Upper lobe of left lung (tissue), 4 donors: Measurements from ENCODE around the gene LRIT3.

Experiments used
- CTCF ChIP-seq, 6 experiments: fragments of 450-650 bp in 4 of 6; fragments of 200-600 bp in 2 of 6; sonication (generic) in 2 of 6; IDR thresholded peaks; one replicate each; pipeline ENCODE4 v1.5.1; 2016 to 2019; ENCODE audit warnings: antibody characterized with exemption in 6 of 6
- EP300 ChIP-seq, 4 donors: sonication (generic); formaldehyde crosslinking; IDR thresholded peaks; one replicate each; pipeline ENCODE4 v1.5.1; 2017; ENCODE audit warnings: antibody characterized with exemption in 4 of 4, control low read depth in 2 of 4

- peak in 1 of 4 donors; percentile 30 for TF ChIP-seq EP300 (IDR thresholded peaks at IDR 0.05)
- no peak for TF ChIP-seq CTCF (IDR thresholded peaks at IDR 0.05)
Measured at GRCh38 chr4:109815151-109816081, 32.5 kb upstream of the LRIT3 start, which contains the start of gene GAR1.
